Adrenal gland (tissue), 12 donors: ENCODE data around the gene MED14. TPM values are rescaled to one million over a fixed set of nuclear protein-coding genes. Genes with fewer than 3 reads are reported as not detected.

ENCODE experiments used
- DNase-seq, 7 donors: peaks; one replicate each; pipeline ENCODE4 v3.0.0-alpha.2; 2019 to 2020
- H3K27ac ChIP-seq, 5 donors: fragments of 200-600 bp; sonication (generic) in 4 of 5; 1 replicate in 3 of 5; 2 replicates in 2 of 5; pipeline versions ENCODE4 v1.5.1 to v1.8.0; 2016 to 2020; ENCODE audit warnings: mild to moderate bottlenecking in 1 of 5
- H3K27me3 ChIP-seq: fragments of 200-600 bp; 2 replicates; pipeline ENCODE4 v1.8.0; 2021
- H3K36me3 ChIP-seq, 2 donors: fragments of 200-600 bp; replicated peaks in 1 of 2; 1 replicate in 1 of 2; 2 replicates in 1 of 2; pipeline versions ENCODE4 v1.5.1 to v1.8.0; 2018 to 2022
- H3K4me1 ChIP-seq, 2 donors: fragments of 200-600 bp; replicated peaks in 1 of 2; 1 replicate in 1 of 2; 2 replicates in 1 of 2; pipeline versions ENCODE4 v1.5.1 to v1.8.0; 2018 to 2021
- H3K4me3 ChIP-seq, 4 donors: fragments of 200-600 bp; sonication (generic) in 3 of 4; one replicate each; pipeline ENCODE4 v1.5.1; 2016 to 2018
- H3K9me3 ChIP-seq, 3 donors: fragments of 200-600 bp; sonication (generic) in 1 of 3; replicated peaks in 1 of 3; 1 replicate in 2 of 3; 2 replicates in 1 of 3; pipeline versions ENCODE4 v1.5.1 to v1.8.0; 2016 to 2021
- POLR2A ChIP-seq, 2 donors: fragments of 450-650 bp; IDR thresholded peaks; one replicate each; pipeline ENCODE4 v1.6.1; 2017; ENCODE audit warnings: antibody characterized with exemption in 2 of 2, mild to moderate bottlenecking in 2 of 2, moderate library complexity in 1 of 2
- WGBS, 4 donors: extraction: QIAGEN DNeasy Blood & Tissue Kit in 2 of 4; methylation state at CpG; one replicate each; pipeline versions ENCODE4 v1.1.5 to v1.1.7; 2013 to 2017; 5-methylcytosine and 5-hydroxymethylcytosine counted together
- intact Hi-C, 2 donors: fragments of 100-400 bp; cut with DNase I; formaldehyde crosslinking; loops; one replicate each; pipeline versions ENCODE4 v1.14.1 to v1.15.0; 2022 to 2023
- polyA plus RNA-seq, 3 donors: library from polyadenylated mRNA; stranded (reverse); fragments of 200-250 nt in 2 of 3; fragments of 350-450 nt in 1 of 3; fragmentation: Illumina TruSeq in 1 of 3; extraction: RNeasy Lipid Tissue Mini Kit (QIAGEN cat#74804) in 1 of 3; gene quantifications; one replicate each; pipeline ENCODE4 v1.2.3, GENCODE V29; 2013 to 2014
- total RNA-seq, 9 donors: library from RNA; depleted of rRNA in 4 of 9; stranded (reverse); fragments of >200 nt in 4 of 9; fragments of 120-200 nt in 1 of 9; fragmentation: NEBNext Ultra II Directional in 1 of 9; extraction: Animal tissue kit (Norgen Biotek cat#: 25700) in 1 of 9; gene quantifications; one replicate each; pipeline versions ENCODE4 v1.1.0 to v1.2.4, GENCODE V29; 2013 to 2023
- TF ChIP-seq, protein P1 (sequence below), 6 experiments: fragments of 450-650 bp in 4 of 6; fragments of 200-600 bp in 2 of 6; sonication (generic) in 1 of 6; IDR thresholded peaks; 1 replicate in 5 of 6; 2 replicates in 1 of 6; pipeline versions ENCODE4 v1.5.1 to v1.8.0; 2016 to 2021; ENCODE audit warnings: antibody characterized with exemption in 6 of 6, mild to moderate bottlenecking in 2 of 6, moderate library complexity in 1 of 6
- donor health status: healthy with polysubstance abuse.
- donor health status: Bipolar disorder and iron deficiency.
- donor health status: DM: yes; HTN: yes; CAD: no.
- donor health status: DM: no; HTN: no; CAD: no.
- donor health status: DM: no; HTN: no; CAD: no.
- donor health status: DM: yes; HTN: yes; CAD: no.

MED14 gene
- total and polyA plus RNA-seq, 12 donors = 10.4 to 56.3 (median 29.6) TPM

DNA sequence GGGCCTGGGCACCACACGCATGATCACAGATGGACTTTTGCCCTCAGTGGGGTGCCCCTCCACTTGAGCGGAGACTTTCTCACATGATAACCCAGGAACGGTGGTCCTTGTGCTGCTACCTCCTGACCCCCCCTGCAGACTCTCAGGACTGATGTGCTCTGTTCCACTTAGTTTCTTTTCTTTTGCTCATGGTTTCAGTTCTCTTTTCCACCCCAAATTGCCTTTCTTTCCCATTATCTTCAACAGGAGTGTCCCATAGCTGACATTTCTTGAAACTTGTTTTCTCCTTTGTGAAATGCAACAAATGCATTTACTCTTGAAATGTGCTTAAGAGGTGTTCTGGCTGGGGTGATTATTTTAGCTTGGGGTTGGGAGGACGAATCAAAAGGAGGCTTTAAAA is 103.1 kb downstream of the MED14 start:
- intact Hi-C loops = no loop called here
- Histone ChIP-seq H3K4me3 (no peak overlapping the region), H3K9me3 (no peaks in the 10 kb centered on the region), H3K36me3 (peaks cover 0 to 84% of the 10 kb centered on the region in 2 donors), H3K4me1 (no peaks in the 10 kb centered on the region), H3K27ac (no peak overlapping the region), H3K27me3 (peaks cover 3% of the 10 kb centered on the region)
- TF ChIP-seq POLR2A (IDR thresholded peaks at IDR 0.05) = no peak
- TF ChIP-seq, protein P1, sequence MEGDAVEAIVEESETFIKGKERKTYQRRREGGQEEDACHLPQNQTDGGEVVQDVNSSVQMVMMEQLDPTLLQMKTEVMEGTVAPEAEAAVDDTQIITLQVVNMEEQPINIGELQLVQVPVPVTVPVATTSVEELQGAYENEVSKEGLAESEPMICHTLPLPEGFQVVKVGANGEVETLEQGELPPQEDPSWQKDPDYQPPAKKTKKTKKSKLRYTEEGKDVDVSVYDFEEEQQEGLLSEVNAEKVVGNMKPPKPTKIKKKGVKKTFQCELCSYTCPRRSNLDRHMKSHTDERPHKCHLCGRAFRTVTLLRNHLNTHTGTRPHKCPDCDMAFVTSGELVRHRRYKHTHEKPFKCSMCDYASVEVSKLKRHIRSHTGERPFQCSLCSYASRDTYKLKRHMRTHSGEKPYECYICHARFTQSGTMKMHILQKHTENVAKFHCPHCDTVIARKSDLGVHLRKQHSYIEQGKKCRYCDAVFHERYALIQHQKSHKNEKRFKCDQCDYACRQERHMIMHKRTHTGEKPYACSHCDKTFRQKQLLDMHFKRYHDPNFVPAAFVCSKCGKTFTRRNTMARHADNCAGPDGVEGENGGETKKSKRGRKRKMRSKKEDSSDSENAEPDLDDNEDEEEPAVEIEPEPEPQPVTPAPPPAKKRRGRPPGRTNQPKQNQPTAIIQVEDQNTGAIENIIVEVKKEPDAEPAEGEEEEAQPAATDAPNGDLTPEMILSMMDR (IDR thresholded peaks at IDR 0.05) = no peak
- WGBS, 4 donors = 79 to 89% (median 85%) methylated on average over 3 to 4 of the region's 4 CpGs
- no peak for DNase-seq

DNA sequence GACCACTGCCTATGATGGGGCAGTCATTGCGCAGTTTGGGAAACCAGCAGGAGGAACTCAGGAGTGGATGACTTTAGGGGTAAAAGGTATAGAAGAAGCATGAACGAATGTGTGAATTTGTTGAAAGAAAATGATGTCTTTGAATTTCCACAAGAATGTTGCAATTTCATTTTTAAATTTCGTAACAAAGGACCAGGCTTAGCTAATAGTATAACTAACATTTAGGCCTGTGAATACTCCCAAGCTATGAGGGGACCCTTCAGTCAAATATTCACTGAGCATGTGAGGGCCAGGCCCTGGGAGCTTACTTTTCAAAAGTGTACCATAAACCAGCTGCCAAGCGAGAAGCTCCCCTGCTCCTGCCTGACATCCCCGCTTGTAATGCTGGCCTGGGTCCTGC is 106.8 kb downstream of the MED14 start:
- WGBS, 4 donors = 85 to 88% (median 87%) methylated on average over 3 to 5 of the region's 5 CpGs
- H3K27ac ChIP-seq = no peak overlapping the region
- no peak for TF ChIP-seq POLR2A (IDR thresholded peaks at IDR 0.05)
- TF ChIP-seq, protein P1 (IDR thresholded peaks at IDR 0.05) = no peak
- H3K27me3 ChIP-seq = peaks cover 5% of the 10 kb centered on the region
- DNase-seq = no peak
- H3K36me3 ChIP-seq = peaks cover 0 to 51% of the 10 kb centered on the region in 2 donors
- no peak overlapping the region for H3K4me3 ChIP-seq
- H3K9me3 ChIP-seq = no peaks in the 10 kb centered on the region
- H3K4me1 ChIP-seq = no peaks in the 10 kb centered on the region
- intact Hi-C loops = no loop called here

DNA sequence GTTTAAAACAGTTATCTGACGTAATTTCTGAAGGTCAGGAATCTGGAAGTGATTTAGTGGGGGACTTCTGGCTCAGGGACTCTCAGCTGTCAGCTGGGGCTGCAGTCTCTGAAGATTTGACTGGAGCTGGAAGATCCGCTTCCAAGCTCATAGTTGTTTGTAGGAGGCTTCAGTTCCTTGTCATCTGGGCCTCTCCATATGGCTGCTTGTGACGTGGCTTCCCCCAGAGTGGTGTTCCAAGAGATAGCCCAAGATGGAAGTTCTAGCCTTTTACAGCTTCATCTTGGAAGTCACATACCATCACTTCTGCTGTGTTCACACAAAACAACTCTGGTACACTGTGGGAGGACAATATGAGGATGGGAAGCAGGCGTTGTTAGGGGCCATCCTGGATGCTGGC is 110.0 kb downstream of the MED14 start:
- WGBS, 4 donors = 75 to 86% (median 77%) methylated on average over 1 to 4 of the region's 4 CpGs
- no peak for DNase-seq
- no peak for TF ChIP-seq POLR2A (IDR thresholded peaks at IDR 0.05)
- TF ChIP-seq, protein P1 (IDR thresholded peaks at IDR 0.05) = no peak
- no peaks in the 10 kb centered on the region for H3K9me3 ChIP-seq
- H3K27me3 ChIP-seq = peaks cover 3% of the 10 kb centered on the region
- H3K4me3 ChIP-seq = no peak overlapping the region
- no peaks in the 10 kb centered on the region for H3K4me1 ChIP-seq
- peaks cover 0 to 29% of the 10 kb centered on the region in 2 donors for H3K36me3 ChIP-seq
- intact Hi-C loops = no loop called here
- no peak overlapping the region for H3K27ac ChIP-seq

DNA sequence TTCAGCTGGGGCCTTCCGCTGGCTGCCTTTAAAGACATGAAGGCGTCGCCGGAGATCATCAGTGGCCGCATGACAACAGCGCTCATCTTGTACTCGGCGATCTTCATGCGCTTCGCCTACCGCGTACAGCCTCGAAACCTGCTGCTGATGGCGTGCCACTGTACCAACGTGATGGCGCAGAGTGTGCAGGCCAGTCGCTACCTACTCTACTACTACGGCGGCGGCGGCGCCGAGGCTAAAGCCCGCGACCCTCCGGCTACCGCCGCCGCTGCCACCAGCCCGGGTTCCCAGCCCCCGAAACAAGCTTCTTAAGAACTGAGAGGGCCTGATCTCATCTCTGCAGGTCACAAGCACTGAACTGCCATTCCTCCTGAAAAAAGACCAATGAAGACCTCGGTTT is 111.7 kb downstream of the MED14 start:
- peaks cover 0 to 13% of the 10 kb centered on the region in 2 donors for H3K36me3 ChIP-seq
- TF ChIP-seq POLR2A (IDR thresholded peaks at IDR 0.05) = no peak
- TF ChIP-seq, protein P1 (IDR thresholded peaks at IDR 0.05) = no peak
- H3K9me3 ChIP-seq = no peaks in the 10 kb centered on the region
- H3K4me1 ChIP-seq = no peaks in the 10 kb centered on the region
- H3K27ac ChIP-seq = no peak overlapping the region
- H3K27me3 ChIP-seq = peaks cover 3% of the 10 kb centered on the region
- intact Hi-C loops = no loop called here
- H3K4me3 ChIP-seq = no peak overlapping the region
- 82 to 92% (median 88%) methylated on average over 10 to 32 of the region's 32 CpGs for WGBS, 4 donors
- no peak for DNase-seq
